PC-3 (cell line): Measurements from ENCODE around the gene MMP7.

ENCODE experiments used
- CTCF ChIP-seq: fragments of 300-600 bp; sonication (generic); conservative IDR thresholded peaks from 2 replicates; pipeline ENCODE4 v1.5.1; 2017; ENCODE audit warnings: antibody characterized with exemption, low read depth, mild to moderate bottlenecking, low read length
- EZH2 ChIP-seq: fragments of 300-600 bp; sonication (generic); IDR thresholded peaks from one replicate; pipeline ENCODE4 v1.6.1; 2017; ENCODE audit warnings: antibody characterized with exemption, mild to moderate bottlenecking, low read length; ENCODE audit not compliant: unreplicated experiment
- EZH2phosphoT487 ChIP-seq: fragments of 300-600 bp; sonication (generic); IDR thresholded peaks from 2 replicates; pipeline ENCODE4 v1.6.1; 2018; ENCODE audit warnings: mild to moderate bottlenecking, antibody characterized with exemption, low read length, borderline replicate concordance

- TF ChIP-seq CTCF (no peak), EZH2 (no peak), EZH2phosphoT487 (no peak)
Observed at GRCh38 chr11:102544594-102544993, 14.0 kb upstream of the MMP7 start.
